ENCODE data around the gene TUBA1A. TPM values are rescaled to one million over a fixed set of nuclear protein-coding genes. Genes with fewer than 3 reads are reported as not detected.
"Not testable (repeated sequence)": the region's sequence is repeated elsewhere in the genome, so short reads cannot be mapped to it uniquely, and the experiment has no call there.

The TUBA1A gene
- total RNA-seq, 1 donor from 2014 or later = 1,025 TPM

- DNase-seq (ENCODE audit: low read depth) = no peak
- no peak for TF ChIP-seq CTCF (conservative IDR thresholded peaks at IDR 0.05; ENCODE audit: low read depth, low read length)
- H3K4me3 ChIP-seq (ENCODE audit: low read depth, low read length) = no peak overlapping the region
Observed at GRCh38 chr12:49170924-49171323, 18.0 kb downstream of the TUBA1A start.

GRCh38 chr12:49165114-49165513 lies 23.8 kb downstream of the TUBA1A start:
- no peak for DNase-seq (ENCODE audit: low read depth)
- H3K4me3 ChIP-seq (ENCODE audit: low read depth, low read length) = no peak overlapping the region
- no peak for TF ChIP-seq CTCF (conservative IDR thresholded peaks at IDR 0.05; ENCODE audit: low read depth, low read length)

- not testable (repeated sequence) for DNase-seq (ENCODE audit: low read depth); H3K4me3 ChIP-seq (ENCODE audit: low read depth, low read length)
Observed at GRCh38 chr12:49161901-49162300, 27.0 kb downstream of the TUBA1A start.

GRCh38 chr12:49161092-49161795 lies 27.6 kb downstream of the TUBA1A start:
- no peak for TF ChIP-seq CTCF (conservative IDR thresholded peaks at IDR 0.05; ENCODE audit: low read depth, low read length)
- DNase-seq (ENCODE audit: low read depth) = no peak
- no peak overlapping the region for H3K4me3 ChIP-seq (ENCODE audit: low read depth, low read length)

- H3K4me3 ChIP-seq (ENCODE audit: low read depth, low read length) = no peak overlapping the region
- no peak for TF ChIP-seq CTCF (conservative IDR thresholded peaks at IDR 0.05; ENCODE audit: low read depth, low read length)
- DNase-seq (ENCODE audit: low read depth) = no peak
Observed at GRCh38 chr12:49160399-49160798, 28.5 kb downstream of the TUBA1A start.

GRCh38 chr12:49154221-49154620 lies 34.7 kb downstream of the TUBA1A start:
- H3K4me3 ChIP-seq (ENCODE audit: low read depth, low read length) = no peak overlapping the region
- no peak for DNase-seq (ENCODE audit: low read depth)
- TF ChIP-seq CTCF (conservative IDR thresholded peaks at IDR 0.05; ENCODE audit: low read depth, low read length) = no peak

GRCh38 chr12:49147384-49147783 lies 41.5 kb downstream of the TUBA1A start:
- TF ChIP-seq CTCF (conservative IDR thresholded peaks at IDR 0.05; ENCODE audit: low read depth, low read length) = no peak
- no peak overlapping the region for H3K4me3 ChIP-seq (ENCODE audit: low read depth, low read length)
- no peak for DNase-seq (ENCODE audit: low read depth)

All from epithelial cell of proximal tubule (primary cell).